GM21576 (cell line): Measurements from ENCODE around the gene NCR2.

ENCODE experiments used
- ATAC-seq: cut with Tn5 transposase; IDR thresholded peaks from one replicate; pipeline ENCODE4 v1.9.1; 2021; ENCODE audit warnings: mild to moderate bottlenecking, moderate library complexity; ENCODE audit not compliant: unreplicated experiment

Gene NCR2

DNA sequence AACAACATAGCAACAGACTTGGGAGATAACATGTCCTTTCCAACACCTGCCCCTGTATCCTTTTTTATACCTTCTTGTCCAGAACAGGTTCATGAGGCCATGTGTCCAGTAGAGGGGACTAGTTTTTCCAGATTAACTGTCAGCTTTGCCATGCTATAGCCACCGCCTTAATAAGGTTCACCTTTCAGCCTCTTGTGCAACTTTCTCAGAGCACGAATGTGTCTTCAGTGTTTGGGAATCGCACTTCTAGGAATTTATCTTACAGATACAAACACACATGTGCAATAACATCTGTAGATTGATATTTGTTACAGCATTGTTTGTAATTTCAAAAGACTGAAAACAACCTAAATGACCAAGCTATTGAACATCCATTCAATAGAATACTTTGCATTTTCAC lies 21.4 kb downstream of the NCR2 start:
- ATAC-seq: no peak

DNA sequence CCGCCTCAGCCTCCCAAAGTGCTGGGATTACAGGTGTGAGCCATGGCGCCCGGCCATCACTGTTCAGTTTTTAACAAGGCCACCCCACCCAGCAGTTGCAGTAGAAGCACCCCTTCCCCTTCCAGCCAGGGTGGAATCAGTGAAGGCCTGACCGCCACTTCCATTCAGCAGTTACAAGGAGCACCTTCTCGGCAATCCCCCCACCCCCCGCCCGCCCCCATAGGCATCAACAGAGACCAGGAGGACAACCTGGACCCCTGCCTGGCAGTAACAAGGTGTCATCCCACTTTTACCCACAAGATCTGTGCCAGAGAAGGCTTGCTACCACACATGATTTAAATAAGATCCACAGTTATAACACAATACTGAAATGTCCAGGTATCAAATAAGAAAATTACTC lies 23.1 kb downstream of the NCR2 start:
- ATAC-seq: no peak

DNA sequence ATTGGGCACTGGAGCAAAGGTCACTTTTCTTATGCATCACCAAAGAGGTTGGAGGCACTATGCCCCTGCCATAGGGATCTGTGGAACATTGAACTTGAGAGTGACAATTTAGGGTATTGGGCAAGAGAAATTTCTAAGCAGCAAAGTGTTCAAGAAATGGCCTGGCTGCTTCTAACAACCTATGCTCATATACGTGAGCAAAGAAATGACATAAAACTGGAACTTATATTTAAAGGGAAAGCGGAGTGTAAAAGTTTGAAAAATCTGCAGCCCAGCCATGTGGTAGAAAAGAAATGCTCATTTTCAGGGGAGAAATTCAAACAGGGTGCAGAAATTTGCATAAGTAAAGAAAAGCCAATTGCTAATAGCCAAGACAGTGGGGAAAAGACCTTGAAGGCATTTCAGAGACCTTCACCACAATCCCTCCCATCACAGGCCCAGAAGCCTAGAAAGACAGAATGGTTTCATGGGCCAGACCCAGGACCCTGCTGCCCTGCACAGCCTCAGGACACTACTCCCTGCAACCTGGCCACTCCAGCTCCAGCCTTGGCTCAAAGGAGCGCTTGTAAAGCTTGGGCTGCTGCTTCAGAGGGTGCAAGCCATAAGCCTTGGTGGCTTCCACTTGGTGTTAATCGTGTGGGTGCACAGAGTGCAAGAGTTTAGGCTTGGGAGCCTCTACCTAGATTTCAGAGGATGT lies 24.4 kb downstream of the NCR2 start:
- ATAC-seq: no peak

DNA sequence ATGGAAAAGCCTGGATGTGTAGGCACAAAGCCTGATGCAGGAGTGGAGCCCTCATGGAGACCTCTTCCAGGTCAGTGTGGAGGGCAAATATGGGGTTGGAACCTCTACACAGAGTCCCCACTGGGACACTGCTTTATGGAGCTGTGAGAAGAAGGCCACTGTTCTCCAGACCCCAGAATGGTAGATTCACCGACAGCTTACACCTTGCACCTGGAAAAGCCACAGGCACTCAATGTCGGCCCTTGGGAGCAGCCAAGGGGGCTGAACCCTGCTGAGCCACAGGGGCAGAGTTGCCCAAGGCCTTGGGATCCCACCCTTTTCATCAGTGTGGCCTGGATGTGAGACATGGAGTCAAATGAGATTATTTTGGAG lies 24.9 kb downstream of the NCR2 start:
- no peak for ATAC-seq

DNA sequence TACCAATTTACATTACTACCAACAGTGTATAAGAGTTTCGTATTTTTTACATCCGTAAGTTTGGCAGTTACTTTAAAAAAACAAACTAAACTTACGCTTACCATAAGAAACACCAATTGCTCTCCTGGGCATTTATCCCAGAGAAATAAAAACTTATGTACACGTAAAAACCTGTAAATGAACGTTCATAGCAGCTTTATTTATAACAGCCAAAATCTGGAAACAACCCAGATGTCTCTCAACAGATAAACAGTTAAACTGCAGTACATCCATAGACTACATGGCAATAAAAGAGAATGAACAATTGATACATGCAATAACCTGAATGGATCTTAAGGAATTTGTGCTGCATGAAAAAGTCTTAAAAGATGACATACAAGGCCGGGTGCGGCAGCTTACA lies 30.7 kb downstream of the NCR2 start:
- ATAC-seq: no peak

DNA sequence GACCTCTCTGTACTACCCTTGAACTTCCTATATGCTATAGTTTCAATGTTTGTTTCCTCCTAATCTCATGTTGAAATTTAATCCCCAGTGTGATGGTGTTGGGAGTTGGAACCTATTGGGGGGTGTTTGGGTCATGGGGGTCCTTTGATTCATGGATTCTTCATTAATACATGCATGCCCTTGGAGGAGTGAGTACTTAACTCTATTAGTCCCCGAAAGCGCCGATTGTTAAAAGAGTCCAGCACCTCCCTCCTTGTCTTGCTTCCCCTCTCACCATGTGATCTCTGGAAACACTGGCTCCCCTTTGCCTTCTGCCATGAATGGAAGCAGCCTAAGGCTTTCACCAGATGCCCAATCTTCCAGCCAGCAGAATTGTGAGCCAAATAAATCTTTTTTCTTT lies 31.7 kb downstream of the NCR2 start:
- ATAC-seq: no peak

DNA sequence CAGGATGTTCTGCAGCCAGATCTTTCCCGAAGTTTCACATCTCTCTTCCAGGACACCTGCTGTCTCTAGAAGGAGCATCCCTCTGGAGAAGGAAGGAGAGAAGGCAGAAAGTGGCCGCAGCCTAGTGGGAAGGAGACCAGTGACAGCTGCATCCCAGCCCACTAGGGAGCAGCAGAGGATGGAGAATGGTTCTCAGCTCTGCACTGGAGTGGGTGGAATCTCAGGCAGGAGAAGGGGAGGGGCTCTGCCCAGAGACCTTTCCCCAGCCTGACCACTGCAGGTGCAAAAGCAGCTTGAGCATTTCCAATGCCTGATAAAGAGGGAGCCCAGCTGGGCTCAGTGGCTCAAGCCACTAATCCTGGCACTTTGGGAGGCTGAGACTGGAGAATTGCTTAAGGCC lies 32.3 kb downstream of the NCR2 start:
- ATAC-seq: no peak

DNA sequence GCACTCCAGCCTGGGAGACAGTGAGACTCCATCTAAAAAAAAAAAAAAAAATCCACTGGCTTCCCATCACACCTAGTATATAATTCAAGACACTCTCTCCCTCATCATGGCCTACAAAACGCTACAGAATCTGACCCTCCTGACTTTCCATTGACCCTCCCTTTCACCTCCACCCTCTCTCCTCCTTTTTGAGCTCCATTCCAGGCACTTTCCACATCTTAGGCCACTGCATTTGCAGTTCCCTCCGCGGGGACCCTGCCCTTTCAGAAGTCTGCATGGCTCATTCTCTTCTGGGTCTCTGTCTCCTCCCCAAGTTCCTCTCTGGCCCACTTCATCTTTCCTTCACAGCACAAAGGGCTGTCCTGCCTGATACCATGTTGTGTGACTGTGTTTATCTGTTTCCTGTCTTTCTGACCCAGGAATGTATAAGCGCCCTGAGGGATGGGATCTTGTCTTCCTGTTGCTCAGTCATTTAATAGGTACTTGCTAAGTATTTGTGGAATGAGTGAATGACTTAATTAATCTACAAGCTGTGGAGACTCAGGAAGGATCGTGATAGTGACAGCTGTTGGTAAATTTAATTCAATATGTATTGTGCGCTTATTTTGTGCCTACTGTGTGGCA lies 35.2 kb downstream of the NCR2 start:
- no peak for ATAC-seq

DNA sequence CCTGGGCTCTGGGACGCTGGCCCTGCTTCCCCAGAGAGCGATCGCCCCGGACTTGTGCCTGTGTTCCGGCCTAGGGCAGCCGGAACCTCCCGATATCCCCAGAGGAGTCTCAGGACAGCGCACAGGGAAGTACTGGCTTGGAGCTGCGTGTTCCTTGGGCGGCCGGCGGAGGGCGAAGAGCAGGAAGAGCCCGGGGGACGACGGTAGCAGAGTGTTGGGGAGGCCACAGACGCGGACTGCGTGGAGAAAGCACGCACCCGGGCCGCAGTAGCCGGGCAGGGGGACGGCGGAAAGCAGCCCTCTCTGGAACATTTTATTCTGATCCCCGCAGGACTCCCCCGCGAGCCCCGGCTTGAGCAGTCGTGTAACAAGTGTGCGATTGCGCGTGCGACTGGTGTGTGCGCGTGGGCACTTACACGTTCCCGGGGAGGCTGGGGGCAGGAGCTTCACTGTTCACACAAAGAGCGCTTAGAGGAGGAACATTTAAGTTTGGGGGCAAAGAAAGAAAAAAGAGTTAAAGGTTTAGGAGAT lies 36.1 kb downstream of the NCR2 start:
- ATAC-seq: no peak

DNA sequence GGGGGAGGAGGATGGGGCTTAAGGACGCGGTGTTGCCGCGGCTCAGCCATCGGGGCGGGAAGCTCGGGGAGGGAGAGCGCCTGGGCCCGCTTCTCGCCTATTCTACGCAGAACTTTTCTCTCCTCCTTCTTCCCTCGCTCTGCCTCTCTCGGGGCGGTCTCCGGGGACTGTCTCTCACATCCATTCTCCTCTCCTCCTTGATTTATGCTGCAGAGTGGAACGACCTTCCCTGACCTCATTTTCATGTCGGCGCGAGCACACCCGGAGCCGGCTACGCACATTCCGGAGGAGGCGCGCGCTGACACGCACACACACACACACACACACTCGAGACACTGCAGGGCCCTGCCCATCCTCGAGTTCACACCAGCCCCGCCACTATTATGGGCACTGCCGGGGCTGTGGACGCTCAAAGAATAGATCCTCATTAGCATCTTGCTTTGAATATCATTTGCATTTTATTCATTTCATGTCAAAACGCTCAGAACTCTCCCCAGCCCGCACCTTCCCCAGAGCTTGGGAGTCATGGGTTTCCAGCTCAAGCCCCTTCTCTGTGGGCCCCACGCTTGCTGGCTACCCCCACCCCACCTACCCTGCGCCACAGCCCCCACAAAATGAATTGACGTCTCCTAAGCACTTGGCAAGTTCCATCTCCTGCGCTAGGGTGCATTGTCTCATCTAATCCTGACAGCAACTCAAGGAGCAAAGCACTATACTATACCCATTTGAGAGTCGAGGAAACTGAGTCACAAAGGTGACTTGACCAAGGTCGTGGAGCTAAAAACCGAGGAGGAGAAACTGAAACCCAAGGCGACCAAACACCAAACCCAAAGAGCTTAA lies 36.8 kb downstream of the NCR2 start:
- no peak for ATAC-seq

DNA sequence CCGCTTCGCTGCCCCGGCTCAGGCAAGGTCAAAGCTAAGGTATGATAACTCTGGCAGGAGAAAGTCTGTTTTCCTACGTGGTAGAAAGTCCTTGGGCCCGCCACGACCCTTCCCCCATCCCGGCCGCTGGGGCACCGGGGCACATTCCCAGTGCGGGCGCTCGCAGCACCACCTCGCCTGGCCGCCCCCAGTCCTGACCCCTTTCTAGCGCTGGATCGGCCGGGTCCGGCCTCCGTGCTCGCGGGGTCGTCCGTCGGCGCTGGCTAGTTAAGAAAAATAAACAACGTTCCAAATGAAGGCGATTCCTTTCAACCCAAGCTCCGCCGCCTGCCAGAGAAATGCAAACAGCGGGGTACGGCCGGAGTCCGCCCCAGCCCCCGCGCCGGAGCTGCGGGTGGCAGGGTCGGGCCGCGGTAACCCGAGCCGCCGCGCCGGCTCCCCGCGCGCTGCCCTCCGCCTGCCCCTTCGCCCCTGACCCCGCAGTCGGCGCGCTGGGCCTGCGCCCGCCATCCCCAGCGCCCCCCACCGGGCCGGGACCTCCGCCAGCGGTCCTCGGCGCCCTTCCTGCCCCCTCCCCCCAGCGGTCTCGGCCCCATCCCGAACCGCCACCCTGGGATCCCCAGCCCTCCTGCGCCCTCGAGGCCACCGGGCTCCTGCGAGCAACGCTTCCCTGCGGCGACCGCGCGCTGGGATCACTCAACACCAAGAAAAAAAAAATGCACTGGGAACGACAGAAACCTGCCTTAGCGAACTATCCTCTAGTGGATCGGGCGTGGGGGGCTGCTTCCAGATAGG lies 37.6 kb downstream of the NCR2 start:
- no peak for ATAC-seq

DNA sequence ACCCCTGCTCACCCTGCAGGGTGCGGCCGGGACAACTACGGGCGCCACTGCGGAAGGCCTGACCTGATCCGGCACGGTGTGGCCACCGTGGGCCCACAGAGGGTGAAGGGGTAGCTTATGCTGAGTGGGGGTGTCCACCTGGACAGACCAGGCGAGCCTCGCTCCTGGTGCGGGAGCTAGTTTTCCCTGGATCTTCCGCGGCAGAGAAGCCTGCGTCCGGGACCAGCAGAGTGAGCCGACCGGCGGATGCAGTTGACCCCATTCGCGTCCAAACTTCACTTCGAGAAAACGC lies 38.2 kb downstream of the NCR2 start:
- ATAC-seq: no peak

DNA sequence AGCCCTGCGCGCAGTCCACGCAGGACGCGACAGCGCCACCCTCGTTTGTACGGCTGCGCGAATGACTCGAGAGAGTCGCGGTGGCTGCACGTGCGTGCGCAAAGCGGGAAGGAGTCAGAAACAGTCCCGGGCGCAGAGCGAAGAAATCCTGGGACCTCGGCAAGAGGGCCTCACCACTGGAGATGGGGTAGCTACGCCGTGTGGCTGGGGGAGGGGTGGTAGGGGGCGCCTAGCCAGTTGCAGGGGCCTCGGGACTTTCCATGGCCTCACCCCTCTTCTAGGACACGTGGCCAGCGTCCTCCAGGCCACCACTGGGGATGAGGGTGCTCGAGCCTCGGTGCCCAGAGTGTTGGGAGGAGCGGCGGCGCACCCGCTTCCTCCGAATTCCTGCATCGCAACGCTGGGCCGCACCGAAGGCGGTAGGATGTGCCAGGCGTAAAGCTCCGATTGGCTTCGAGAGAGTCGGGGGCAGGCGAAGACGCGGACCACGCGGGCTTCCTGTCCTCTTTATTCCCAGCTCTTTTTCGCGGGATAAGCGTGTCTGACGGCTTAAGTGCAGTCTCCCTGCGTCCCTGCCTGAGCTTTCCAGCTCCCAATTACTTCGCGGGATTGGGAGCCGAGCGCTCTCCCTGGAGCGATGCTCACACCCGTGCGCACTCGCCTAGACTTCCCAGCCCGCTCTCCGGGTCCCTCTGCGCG lies 38.7 kb downstream of the NCR2 start:
- ATAC-seq: no peak

DNA sequence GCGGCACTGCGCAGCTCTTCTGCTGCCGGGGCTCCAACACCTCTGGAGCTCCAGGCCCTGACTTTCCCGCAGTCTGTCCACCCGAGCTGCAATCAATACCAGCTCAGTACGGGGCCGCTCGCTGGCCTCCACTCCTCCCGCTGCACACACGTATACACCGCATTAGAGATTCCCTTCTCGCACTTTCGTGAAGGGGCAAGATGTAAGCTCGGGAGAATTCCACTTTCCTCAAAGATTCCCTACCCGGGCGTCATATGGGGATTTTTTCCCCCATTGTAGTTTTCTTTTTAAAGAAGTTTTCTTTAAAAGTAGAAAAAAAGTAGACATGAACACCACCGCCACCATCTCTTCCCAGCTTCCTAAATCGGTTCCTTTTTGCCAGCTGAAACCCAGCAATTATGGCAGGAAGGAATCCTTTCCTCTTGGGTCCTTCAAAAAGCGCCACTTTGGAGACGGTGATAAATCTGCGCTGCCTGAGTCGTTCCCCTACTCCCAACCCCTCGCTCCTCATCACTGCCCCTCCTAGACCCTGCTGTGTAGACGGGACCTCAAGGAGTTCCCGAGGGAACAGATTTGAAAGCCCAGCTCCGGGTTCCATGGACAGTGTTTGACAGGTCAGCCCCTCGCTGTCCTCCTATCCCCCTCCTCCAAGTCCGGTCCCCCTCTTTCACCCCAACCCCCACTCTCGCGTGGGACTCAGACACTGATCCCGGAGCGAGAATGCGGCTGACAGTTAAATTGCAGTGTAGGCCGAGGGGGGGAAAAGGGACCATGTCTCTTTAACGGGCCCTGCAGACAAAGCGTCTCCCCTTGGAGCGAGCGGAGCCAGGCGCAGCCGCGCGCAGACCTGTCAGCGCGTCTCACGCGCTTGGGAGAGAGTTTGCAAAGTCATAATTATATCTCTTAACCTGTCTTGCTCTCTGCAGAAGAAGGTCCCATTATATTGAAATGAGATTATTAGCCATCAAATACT lies 39.5 kb downstream of the NCR2 start:
- ATAC-seq: no peak

DNA sequence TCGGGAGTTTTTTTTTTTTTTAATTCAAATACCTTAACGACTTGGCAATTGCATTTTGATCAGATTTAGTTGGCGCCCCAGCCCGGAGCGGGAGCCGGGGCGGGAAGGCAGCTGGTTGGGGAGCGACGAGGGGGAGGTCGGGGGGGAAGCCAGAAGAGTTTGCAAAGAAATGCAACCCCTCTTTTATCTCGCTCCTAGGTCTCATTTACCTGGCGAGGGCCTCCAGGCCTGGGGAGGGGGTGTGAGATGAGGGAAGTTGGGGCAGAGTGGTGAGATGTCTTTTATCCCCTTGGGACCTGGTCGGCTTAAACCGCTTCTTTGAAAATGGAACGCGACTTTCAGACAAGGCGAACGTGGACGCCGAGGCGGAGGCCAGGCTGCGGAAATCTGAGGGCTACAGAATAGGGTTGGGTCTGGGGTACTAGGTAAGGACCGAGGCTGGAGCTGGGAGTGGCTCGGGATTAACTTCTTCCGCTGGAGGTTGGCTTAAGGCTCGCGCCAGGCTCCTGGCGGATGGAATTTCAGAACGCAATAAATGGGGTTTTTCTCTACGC lies 40.3 kb downstream of the NCR2 start:
- ATAC-seq: no peak

DNA sequence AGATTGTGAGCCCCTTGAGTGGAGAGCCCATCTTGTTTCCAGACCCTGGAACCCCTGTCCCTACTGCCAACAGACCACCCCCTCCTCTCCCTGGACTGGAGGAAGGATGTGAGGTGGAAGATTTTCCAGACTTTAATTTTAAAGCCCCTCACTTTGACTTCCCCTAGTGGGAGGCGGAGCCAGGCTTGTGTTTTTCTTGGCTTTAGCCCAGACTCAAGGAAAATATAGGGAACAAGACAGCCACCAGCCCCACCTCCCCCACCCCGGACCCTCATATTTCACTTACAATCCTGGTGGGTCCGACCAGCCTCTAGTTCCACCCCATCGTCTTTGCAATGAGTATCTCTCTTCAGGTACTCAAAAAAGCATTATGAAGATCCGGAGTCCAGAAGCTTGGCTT lies 40.8 kb downstream of the NCR2 start:
- ATAC-seq: no peak

DNA sequence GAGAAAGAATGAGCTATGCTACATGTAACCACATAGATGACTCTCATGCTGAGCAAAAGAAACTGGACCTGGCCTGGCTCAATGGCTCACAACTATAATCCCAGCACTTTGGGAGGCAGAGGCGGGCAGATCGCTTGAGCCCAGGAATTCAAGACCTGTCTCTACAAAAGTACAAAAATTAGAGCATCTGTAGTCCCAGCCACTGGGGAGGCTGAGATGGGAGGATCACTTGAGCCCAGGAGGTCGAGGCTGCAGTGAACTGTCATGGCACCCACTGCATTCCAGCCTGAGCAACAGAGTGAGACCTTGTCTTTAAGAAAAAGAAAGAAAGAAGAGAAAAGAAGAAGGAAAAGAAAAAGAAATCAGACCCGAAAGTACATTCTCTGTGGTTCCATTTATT lies 41.7 kb downstream of the NCR2 start:
- ATAC-seq: no peak

DNA sequence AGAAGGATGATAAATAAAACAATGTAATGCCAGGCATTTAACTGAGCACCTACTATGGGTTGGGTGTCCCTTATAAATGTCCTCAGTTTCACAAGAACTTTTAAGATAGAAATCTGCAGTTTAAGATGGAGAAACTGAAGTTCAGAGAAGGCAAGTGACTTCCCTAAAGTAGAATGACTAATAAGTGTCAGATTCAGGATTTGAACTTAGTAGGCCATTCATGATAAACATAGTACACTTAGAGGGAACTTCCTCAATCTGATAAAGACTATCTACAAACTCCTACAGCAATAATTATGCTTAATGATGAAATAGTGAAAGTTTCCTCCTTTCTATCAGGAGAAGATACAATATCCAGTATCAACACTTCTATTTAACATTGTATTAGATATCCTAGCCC lies 43.9 kb downstream of the NCR2 start:
- no peak for ATAC-seq

DNA sequence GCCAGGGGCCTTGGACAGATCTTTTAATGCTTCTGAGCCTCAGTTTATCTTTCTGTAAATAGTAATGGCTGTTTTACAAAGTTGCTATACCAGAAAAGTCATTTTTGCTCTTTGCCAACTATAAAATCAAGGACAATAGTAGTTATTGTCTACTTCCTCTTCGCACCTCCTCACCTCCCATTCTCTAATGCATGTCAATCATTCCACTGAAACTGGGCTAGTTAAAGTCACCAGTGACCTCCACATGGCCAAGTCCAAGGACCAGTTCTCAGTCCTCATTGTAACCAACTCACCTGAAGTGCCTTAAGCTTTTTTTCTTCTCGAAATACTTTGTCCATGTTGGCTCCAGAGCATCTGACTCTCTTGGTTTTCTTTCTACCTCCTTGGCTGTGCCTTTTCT lies 51.2 kb downstream of the NCR2 start:
- ATAC-seq: no peak
